HG03457 (cell line): ENCODE data around the gene ONECUT2.

ENCODE experiments used
- ATAC-seq: cut with Tn5 transposase; IDR thresholded peaks from one replicate; pipeline ENCODE4 v1.9.1; 2021; ENCODE audit warnings: moderate number of reproducible peaks; ENCODE audit not compliant: unreplicated experiment

ONECUT2 gene

DNA sequence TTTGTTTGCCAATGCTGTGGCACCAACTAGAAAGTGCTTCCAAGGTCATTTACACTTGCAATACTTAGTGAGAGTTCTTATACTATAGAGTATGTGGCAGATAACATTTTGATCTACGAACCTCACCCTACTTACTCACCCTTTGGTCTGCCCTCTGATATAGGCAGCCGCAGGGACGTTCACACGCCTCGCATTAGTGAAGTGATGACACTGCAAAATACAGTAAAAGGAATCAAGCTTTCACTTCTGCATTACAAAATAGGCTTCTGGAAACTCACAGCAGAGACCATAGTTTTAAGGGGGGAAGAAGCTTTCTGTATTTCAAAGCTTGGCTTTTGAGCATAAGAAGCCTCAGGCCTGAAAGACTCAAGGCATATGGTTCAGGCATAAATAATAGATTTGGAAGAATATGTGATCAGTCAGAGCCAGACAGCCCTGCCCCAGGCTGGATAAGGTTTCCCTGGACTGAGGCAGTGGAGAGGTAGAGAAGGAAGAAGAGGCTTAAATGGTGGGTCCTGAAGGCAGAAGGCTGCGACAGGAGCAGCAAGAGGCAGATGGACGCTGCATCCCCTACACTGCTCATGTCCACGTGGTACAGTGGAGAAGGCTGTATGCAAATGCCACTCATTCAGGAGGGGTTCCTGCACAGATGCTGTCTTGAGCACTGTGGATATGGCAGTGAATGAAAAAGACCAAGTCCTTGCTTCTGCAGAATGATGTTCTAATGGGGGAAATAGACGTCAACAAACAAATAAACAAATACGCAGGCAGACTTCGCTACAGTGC lies 88.2 kb downstream of the ONECUT2 start:
- ATAC-seq: no peak

- ATAC-seq: no peak
These were observed 92.5 kb downstream of the ONECUT2 start for GRCh38 chr18:57527556-57528229.

DNA sequence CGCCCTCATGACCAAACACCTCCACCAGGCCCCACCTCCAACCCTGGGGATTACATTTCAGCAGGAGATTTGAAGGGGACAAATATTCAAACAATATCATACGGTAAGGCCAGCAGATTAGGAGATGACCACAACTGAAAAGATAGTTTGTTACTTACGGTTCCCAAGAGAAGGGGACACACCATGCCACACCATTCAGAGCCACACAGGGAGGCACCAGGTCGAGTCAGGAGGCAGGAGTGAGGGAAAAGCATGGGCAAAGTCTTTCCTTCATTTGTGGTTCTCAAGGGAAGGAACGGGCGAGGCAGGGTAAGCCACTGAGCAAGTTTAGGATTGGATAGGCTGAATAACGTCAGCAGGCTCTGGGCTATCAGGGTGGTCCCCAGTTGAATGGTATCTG lies 94.0 kb downstream of the ONECUT2 start:
- ATAC-seq: no peak

GRCh38 chr18:57533006-57533867 lies 98.1 kb downstream of the ONECUT2 start:
- ATAC-seq: no peak

- no peak for ATAC-seq
These were observed 98.8 kb downstream of the ONECUT2 start for GRCh38 chr18:57533868-57534510.

DNA sequence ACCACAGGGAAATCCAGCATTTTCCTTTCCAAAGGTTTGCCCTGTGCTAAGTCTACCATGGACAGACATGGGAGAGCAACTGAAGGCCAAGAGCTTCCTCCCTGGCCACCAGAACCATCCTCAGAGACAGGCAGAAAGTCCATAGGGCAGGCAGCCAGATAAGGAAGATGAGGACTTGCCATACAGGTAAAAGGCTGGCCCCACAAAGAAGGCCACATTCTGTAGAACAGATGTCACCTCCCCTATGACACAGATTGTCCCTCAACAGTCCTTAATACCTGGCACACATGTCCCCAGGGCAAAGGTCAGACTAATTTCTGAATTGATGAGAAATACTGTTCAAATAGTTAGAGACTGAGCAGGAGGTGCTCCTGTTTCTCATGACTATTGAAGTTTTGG lies 99.3 kb downstream of the ONECUT2 start:
- no peak for ATAC-seq

- no peak for ATAC-seq
These were observed 103.4 kb downstream of the ONECUT2 start for GRCh38 chr18:57538614-57539013.

DNA sequence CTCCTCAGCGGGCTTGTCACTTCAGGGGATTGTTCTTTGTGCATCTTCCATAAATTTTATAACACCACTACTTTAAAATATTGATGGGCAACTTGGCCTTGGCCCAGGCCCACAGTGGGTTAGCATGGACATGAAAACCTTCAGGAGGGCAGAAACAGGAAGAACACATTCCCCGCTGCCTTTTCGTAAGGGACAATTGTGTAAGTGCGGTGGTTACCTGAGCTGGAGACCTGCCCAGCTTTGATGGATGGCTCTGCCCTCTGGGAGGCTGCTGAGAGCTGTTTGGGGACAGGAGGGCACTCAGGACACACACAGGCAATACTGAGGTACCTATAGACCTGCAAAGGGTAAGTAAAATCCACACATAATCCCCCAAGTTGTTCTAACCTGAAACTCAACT lies 104.5 kb downstream of the ONECUT2 start:
- ATAC-seq: no peak
